ENCODE data around the gene AP1B1.

AP1B1 gene

DNA sequence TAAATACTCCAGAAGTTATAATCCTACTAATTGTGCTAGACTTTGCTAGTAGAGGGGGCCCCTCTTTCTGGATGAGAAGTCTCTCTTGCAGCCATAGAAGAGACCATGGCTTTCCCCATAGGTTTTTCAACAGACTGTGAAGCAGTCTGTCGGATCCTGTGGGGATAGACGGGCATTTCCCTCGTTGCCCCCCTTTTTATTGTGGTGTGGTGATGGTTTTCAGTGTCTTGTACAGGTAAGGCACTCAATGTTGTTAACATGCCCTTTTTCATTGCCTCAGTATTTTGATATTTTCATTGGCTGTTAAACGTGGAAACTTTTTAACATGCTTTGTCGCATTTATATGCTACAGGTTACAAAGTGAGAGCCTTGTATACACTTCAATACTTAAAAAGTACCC is 98.3 kb downstream of the AP1B1 start:
- no peak for DNase-seq

DNA sequence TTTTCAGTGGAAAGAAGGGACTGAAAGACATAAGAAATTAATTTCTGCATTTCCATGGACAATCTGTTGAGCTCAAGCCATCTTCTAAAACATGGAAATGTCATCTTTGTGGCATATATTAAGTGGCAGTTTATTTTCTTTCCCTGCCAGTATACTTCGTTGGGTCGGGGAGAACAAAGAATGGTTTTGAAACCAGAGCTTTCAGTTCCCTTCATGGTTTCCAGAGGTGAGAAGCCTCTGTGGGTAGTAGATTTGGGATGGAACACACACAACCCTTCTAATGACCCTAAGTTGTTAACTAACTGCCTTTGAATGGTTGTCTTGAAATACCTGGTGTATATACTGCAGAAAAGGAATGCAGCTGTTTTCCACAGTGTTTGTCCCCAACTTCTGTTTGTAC is 99.5 kb downstream of the AP1B1 start:
- no peak for DNase-seq

DNA sequence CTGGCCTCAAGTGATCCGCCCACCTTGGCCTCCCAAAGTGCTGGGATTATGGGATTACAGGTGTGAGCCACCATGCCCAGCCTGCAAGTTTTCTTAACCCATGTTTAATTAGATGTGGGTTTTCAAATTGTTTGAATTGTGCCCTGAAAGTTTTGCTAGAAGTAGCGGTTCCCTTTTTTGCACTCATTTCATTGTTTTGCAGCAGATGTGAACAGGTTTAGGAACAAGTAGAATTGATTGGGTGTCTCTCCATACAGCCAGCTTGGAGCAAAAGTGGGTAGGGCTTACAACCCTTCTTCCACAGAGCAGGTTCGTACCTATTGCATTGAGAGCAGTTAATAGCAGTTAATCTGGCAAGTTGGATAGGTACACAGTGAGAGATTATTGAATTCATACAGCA is 104.2 kb downstream of the AP1B1 start:
- DNase-seq, result no peak

DNA sequence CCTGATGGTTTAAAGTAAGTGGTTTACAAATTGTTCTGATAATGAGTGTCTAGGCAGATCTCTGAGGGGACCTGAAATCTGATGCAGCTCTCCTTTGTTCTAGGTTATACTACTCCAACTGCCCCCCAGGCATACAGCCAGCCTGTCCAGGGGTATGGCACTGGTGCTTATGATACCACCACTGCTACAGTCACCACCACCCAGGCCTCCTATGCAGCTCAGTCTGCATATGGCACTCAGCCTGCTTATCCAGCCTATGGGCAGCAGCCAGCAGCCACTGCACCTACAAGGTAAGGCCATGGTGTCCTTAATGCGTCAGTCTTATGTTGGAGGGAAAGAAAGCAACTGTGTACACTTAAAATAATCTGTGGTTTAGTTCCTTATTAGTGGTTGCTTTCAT is 110.4 kb downstream of the AP1B1 start:
- DNase-seq, result no peak

Measured in NCI-H345 (cell line).